ENCODE data around the gene PACRG.

Gene PACRG

GRCh38 chr6:162873537-162873936 is 145.8 kb downstream of the PACRG start:
- Mint-ChIP-seq H3K4me1 (ENCODE audit: low read depth) (no peaks in the 10 kb centered on the region), H3K27ac (no peak overlapping the region), H3K27me3 (ENCODE audit: low read depth) (no peaks in the 10 kb centered on the region), H3K9me3 (no peaks in the 10 kb centered on the region), H3K4me3 (no peak overlapping the region), H3K36me3 (ENCODE audit: low read depth) (no peaks in the 10 kb centered on the region)
- no peak for DNase-seq (ENCODE audit: low spot score)

DNA sequence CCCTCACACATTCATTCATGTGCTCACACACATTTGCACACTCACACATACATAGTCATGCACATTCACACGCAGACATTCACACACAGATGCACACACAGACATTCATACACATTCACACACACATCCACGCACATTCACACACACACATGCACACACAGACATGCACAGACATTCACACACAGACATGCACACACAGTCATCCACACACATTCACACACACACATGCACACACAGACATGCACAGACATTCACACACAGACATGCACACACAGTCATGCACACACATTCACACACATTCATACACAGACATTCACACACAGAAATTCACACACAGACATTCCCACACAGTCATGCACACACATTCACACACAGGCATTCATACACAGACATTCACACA is 147.3 kb downstream of the PACRG start:
- no peaks in the 10 kb centered on the region for H3K4me1 Mint-ChIP-seq (ENCODE audit: low read depth)
- no peaks in the 10 kb centered on the region for H3K36me3 Mint-ChIP-seq (ENCODE audit: low read depth)
- no peak overlapping the region for H3K4me3 Mint-ChIP-seq
- no peak for DNase-seq (ENCODE audit: low spot score)
- H3K27ac Mint-ChIP-seq: no peak overlapping the region
- no peaks in the 10 kb centered on the region for H3K9me3 Mint-ChIP-seq
- no peaks in the 10 kb centered on the region for H3K27me3 Mint-ChIP-seq (ENCODE audit: low read depth)

DNA sequence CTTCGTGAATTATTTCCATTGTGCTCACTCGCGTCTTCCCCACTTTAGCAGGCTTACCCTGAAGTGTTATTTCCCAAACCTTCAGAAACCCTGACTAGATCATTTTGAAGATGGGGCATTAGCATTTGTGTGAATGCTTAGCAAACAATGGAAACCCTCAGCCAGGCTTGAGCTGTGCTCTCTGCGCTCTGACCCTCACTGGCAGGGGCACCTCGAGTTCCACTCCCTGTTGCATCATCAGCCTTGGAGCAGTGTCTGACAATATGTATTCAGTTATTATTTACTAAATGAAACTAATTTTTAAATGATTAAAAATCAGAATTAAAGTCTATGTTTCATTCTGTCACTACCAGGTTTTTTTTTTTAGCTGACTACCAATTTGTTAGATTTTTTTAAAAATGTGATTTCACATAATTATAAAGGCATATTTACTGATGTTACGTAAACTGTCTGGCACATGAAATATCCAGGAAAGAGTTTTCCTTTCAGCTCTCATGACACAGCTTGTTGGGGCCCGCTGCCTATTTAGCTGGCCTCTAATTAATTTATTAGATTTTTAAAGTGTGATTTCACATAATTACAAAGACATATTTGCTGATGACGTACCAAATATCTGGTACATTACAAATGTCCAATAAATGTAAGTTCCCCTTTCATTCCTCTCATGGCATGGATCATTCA is 155.2 kb downstream of the PACRG start:
- Mint-ChIP-seq H3K4me1 (ENCODE audit: low read depth) (no peaks in the 10 kb centered on the region), H3K4me3 (no peak overlapping the region), H3K9me3 (peaks cover 3% of the 10 kb centered on the region), H3K27me3 (ENCODE audit: low read depth) (no peaks in the 10 kb centered on the region), H3K36me3 (ENCODE audit: low read depth) (no peaks in the 10 kb centered on the region), H3K27ac (no peak overlapping the region)
- no peak for DNase-seq (ENCODE audit: low spot score)

- no peaks in the 10 kb centered on the region for H3K9me3 Mint-ChIP-seq
- H3K4me3 Mint-ChIP-seq: no peak overlapping the region
- H3K36me3 Mint-ChIP-seq (ENCODE audit: low read depth): no peaks in the 10 kb centered on the region
- no peak for DNase-seq (ENCODE audit: low spot score)
- H3K27ac Mint-ChIP-seq: no peak overlapping the region
- H3K4me1 Mint-ChIP-seq (ENCODE audit: low read depth): no peaks in the 10 kb centered on the region
- H3K27me3 Mint-ChIP-seq (ENCODE audit: low read depth): no peaks in the 10 kb centered on the region
Observed at GRCh38 chr6:162887981-162888689, 160.4 kb downstream of the PACRG start.

- Mint-ChIP-seq H3K4me1 (ENCODE audit: low read depth) (no peaks in the 10 kb centered on the region), H3K36me3 (ENCODE audit: low read depth) (no peaks in the 10 kb centered on the region), H3K27me3 (ENCODE audit: low read depth) (no peaks in the 10 kb centered on the region), H3K27ac (no peak overlapping the region), H3K9me3 (no peaks in the 10 kb centered on the region), H3K4me3 (no peak overlapping the region)
- no peak for DNase-seq (ENCODE audit: low spot score)
Observed at GRCh38 chr6:162889303-162889702, 161.5 kb downstream of the PACRG start.

GRCh38 chr6:162898011-162898410 is 170.2 kb downstream of the PACRG start:
- Mint-ChIP-seq H3K9me3 (no peaks in the 10 kb centered on the region), H3K4me1 (ENCODE audit: low read depth) (no peaks in the 10 kb centered on the region), H3K4me3 (no peak overlapping the region), H3K27me3 (ENCODE audit: low read depth) (no peaks in the 10 kb centered on the region), H3K27ac (no peak overlapping the region), H3K36me3 (ENCODE audit: low read depth) (no peaks in the 10 kb centered on the region)
- no peak for DNase-seq (ENCODE audit: low spot score)

GRCh38 chr6:162899148-162899547 is 171.4 kb downstream of the PACRG start:
- Mint-ChIP-seq H3K4me3 (no peak overlapping the region), H3K4me1 (ENCODE audit: low read depth) (no peaks in the 10 kb centered on the region), H3K36me3 (ENCODE audit: low read depth) (no peaks in the 10 kb centered on the region), H3K9me3 (no peaks in the 10 kb centered on the region), H3K27me3 (ENCODE audit: low read depth) (no peaks in the 10 kb centered on the region), H3K27ac (no peak overlapping the region)
- DNase-seq (ENCODE audit: low spot score): no peak

- DNase-seq (ENCODE audit: low spot score): no peak
- no peaks in the 10 kb centered on the region for H3K27me3 Mint-ChIP-seq (ENCODE audit: low read depth)
- H3K36me3 Mint-ChIP-seq (ENCODE audit: low read depth): no peaks in the 10 kb centered on the region
- no peak overlapping the region for H3K27ac Mint-ChIP-seq
- no peaks in the 10 kb centered on the region for H3K4me1 Mint-ChIP-seq (ENCODE audit: low read depth)
- no peaks in the 10 kb centered on the region for H3K9me3 Mint-ChIP-seq
- H3K4me3 Mint-ChIP-seq: no peak overlapping the region
Observed at GRCh38 chr6:162900503-162900902, 172.7 kb downstream of the PACRG start.

- no peak overlapping the region for H3K4me3 Mint-ChIP-seq
- H3K27ac Mint-ChIP-seq: no peak overlapping the region
- no peaks in the 10 kb centered on the region for H3K9me3 Mint-ChIP-seq
- no peaks in the 10 kb centered on the region for H3K27me3 Mint-ChIP-seq (ENCODE audit: low read depth)
- no peak for DNase-seq (ENCODE audit: low spot score)
- H3K36me3 Mint-ChIP-seq (ENCODE audit: low read depth): no peaks in the 10 kb centered on the region
- no peaks in the 10 kb centered on the region for H3K4me1 Mint-ChIP-seq (ENCODE audit: low read depth)
Observed at GRCh38 chr6:162904069-162904663, 176.4 kb downstream of the PACRG start.

GRCh38 chr6:162906479-162906878 is 178.7 kb downstream of the PACRG start:
- Mint-ChIP-seq H3K9me3 (no peaks in the 10 kb centered on the region), H3K4me3 (no peak overlapping the region), H3K27ac (no peak overlapping the region), H3K36me3 (ENCODE audit: low read depth) (no peaks in the 10 kb centered on the region), H3K4me1 (ENCODE audit: low read depth) (no peaks in the 10 kb centered on the region), H3K27me3 (ENCODE audit: low read depth) (no peaks in the 10 kb centered on the region)
- DNase-seq (ENCODE audit: low spot score): no peak

DNA sequence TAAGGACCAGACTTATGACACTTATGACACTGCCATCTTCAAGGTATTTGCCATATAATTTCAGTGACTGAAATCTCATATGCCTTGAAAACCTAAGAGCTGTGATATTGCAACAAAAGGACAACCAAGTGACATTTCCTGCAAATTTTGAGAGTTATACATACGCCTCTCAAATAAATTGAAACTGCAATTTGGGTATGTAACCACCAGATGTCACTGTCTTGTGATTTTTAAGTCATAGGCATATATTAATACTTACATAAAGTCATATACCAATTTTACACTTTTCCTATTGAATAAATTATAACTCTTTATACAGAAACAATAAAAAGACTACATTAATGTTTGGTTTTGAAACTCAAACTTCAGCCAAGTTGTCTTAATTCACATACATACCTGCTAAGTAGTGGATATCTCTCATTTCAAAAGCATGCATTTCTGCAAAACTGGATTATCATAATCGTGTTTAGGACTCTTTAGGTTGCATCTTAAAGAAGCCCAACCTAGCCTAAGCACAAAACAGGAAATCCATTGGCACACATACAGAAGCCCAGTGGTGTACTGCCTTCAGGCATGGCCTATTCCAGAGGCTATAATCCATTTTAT is 180.2 kb downstream of the PACRG start:
- no peak for DNase-seq (ENCODE audit: low spot score)

GRCh38 chr6:162913206-162913605 is 185.4 kb downstream of the PACRG start:
- H3K27me3 Mint-ChIP-seq (ENCODE audit: low read depth): no peaks in the 10 kb centered on the region
- no peaks in the 10 kb centered on the region for H3K36me3 Mint-ChIP-seq (ENCODE audit: low read depth)
- no peak overlapping the region for H3K27ac Mint-ChIP-seq
- DNase-seq (ENCODE audit: low spot score): no peak
- H3K9me3 Mint-ChIP-seq: no peaks in the 10 kb centered on the region
- H3K4me1 Mint-ChIP-seq (ENCODE audit: low read depth): no peaks in the 10 kb centered on the region
- no peak overlapping the region for H3K4me3 Mint-ChIP-seq

More for the DNA sequence above, 180.2 kb downstream of the PACRG start:
- Mint-ChIP-seq H3K4me3 (no peak overlapping the region), H3K4me1 (ENCODE audit: low read depth) (no peaks in the 10 kb centered on the region), H3K27ac (no peak overlapping the region), H3K36me3 (ENCODE audit: low read depth) (no peaks in the 10 kb centered on the region), H3K9me3 (no peaks in the 10 kb centered on the region), H3K27me3 (ENCODE audit: low read depth) (no peaks in the 10 kb centered on the region)

DNA sequence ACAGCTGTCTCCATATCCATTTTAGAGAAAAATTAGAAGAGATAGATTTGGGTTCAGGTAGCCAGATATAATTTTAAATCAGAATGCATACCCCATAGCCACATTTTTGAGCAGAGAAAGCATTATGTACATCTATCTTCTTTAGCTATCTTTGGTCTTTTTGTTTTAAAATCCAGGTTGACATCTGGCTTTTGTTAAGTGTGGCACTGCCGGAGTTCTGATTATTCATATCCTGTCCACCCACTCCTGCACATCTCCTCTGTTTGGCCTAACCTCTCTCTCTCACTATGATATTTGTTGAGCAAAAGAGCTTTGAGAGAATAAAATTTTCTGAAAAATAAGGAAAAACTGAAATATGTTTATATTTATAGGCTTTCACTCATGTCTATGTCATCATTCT is 189.7 kb downstream of the PACRG start:
- Mint-ChIP-seq H3K36me3 (ENCODE audit: low read depth) (no peaks in the 10 kb centered on the region), H3K9me3 (no peaks in the 10 kb centered on the region), H3K4me3 (no peak overlapping the region), H3K27me3 (ENCODE audit: low read depth) (no peaks in the 10 kb centered on the region), H3K4me1 (ENCODE audit: low read depth) (no peaks in the 10 kb centered on the region), H3K27ac (no peak overlapping the region)
- DNase-seq (ENCODE audit: low spot score): no peak

- no peak for DNase-seq (ENCODE audit: low spot score)
- H3K27ac Mint-ChIP-seq: no peak overlapping the region
- H3K9me3 Mint-ChIP-seq: peaks cover 15% of the 10 kb centered on the region
- H3K4me3 Mint-ChIP-seq: no peak overlapping the region
- H3K27me3 Mint-ChIP-seq (ENCODE audit: low read depth): no peaks in the 10 kb centered on the region
- no peaks in the 10 kb centered on the region for H3K4me1 Mint-ChIP-seq (ENCODE audit: low read depth)
- H3K36me3 Mint-ChIP-seq (ENCODE audit: low read depth): no peaks in the 10 kb centered on the region
Observed at GRCh38 chr6:162921062-162921461, 193.3 kb downstream of the PACRG start.

Measured in T-helper 2 cell treated with Interferon-gamma antibody and Interleukin-4, amounts not matched to agents 5 μg/mL and 100 μg/mL, for 36 hours (primary cell).